Measurements from ENCODE around the gene GHRH. TPM values are rescaled to one million over a fixed set of nuclear protein-coding genes. Genes with fewer than 3 reads are reported as not detected.

GHRH gene
- total RNA-seq, 4 donors from 2014 or later: not detected

GRCh38 chr20:37279820-37280219 lies 18.2 kb upstream of the GHRH start:
- intact Hi-C loops (cut with DNase I): no loop called here
- Histone ChIP-seq H3K4me3 (no peak overlapping the region), H3K27ac (no peak overlapping the region), H3K27me3 (peaks cover 0 to 7% (median 0%) of the 10 kb centered on the region in 4 donors), H3K4me1 (peaks cover 0 to 27% (median 7%) of the 10 kb centered on the region in 3 donors), H3K36me3 (no peaks in the 10 kb centered on the region), H3K9me3 (no peaks in the 10 kb centered on the region)
- 71 to 90% methylated on average over 2 to 4 of the region's 8 CpGs for WGBS, 2 donors
- TF ChIP-seq POLR2A (IDR thresholded peaks at IDR 0.05) (no peak), CTCF (IDR thresholded peaks at IDR 0.05) (no peak)
- no peak for DNase-seq

- H3K4me1 ChIP-seq: peaks cover 0 to 27% (median 7%) of the 10 kb centered on the region in 3 donors
- H3K27me3 ChIP-seq: peaks cover 0 to 7% (median 0%) of the 10 kb centered on the region in 4 donors
- H3K27ac ChIP-seq: no peak overlapping the region
- no peak overlapping the region for H3K4me3 ChIP-seq
- intact Hi-C loops (cut with DNase I): no loop called here
- DNase-seq: no peak
- H3K36me3 ChIP-seq: no peaks in the 10 kb centered on the region
- H3K9me3 ChIP-seq: no peaks in the 10 kb centered on the region
- no peak for TF ChIP-seq POLR2A (IDR thresholded peaks at IDR 0.05)
- no peak for TF ChIP-seq CTCF (IDR thresholded peaks at IDR 0.05)
- WGBS, 2 donors: 47 to 52% methylated on average over 12 of the region's 12 CpGs
These were observed 17.5 kb upstream of the GHRH start for GRCh38 chr20:37278966-37279590.

GRCh38 chr20:37277253-37277593 lies 15.6 kb upstream of the GHRH start:
- TF ChIP-seq CTCF (IDR thresholded peaks at IDR 0.05): no peak
- no peak for TF ChIP-seq POLR2A (IDR thresholded peaks at IDR 0.05)
- peaks cover 0 to 22% (median 7%) of the 10 kb centered on the region in 3 donors for H3K4me1 ChIP-seq
- H3K27me3 ChIP-seq: peaks cover 0 to 7% (median 0%) of the 10 kb centered on the region in 4 donors
- 63 to 69% methylated on average over 2 of the region's 2 CpGs for WGBS, 2 donors
- no peak for DNase-seq
- no peaks in the 10 kb centered on the region for H3K36me3 ChIP-seq
- no peak overlapping the region for H3K4me3 ChIP-seq
- intact Hi-C loops (cut with DNase I): no loop called here
- no peaks in the 10 kb centered on the region for H3K9me3 ChIP-seq
- H3K27ac ChIP-seq: peak overlapping the region in 2 of 4 donors; percentile 48 to 61

- Histone ChIP-seq H3K27me3 (peaks cover 0 to 7% (median 0%) of the 10 kb centered on the region in 4 donors), H3K4me3 (no peak overlapping the region), H3K36me3 (no peaks in the 10 kb centered on the region), H3K27ac (peak overlapping the region in 2 of 4 donors; percentile 48 to 61), H3K4me1 (peaks cover 0 to 22% (median 7%) of the 10 kb centered on the region in 3 donors), H3K9me3 (no peaks in the 10 kb centered on the region)
- TF ChIP-seq POLR2A (IDR thresholded peaks at IDR 0.05) (no peak), CTCF (IDR thresholded peaks at IDR 0.05) (peak in 3 of 6 experiments; percentile 6 to 27 (median 21))
- intact Hi-C loops (cut with DNase I): no loop called here
- 10 to 15% methylated on average over 15 of the region's 15 CpGs for WGBS, 2 donors
- no peak for DNase-seq
These were observed 15.1 kb upstream of the GHRH start for GRCh38 chr20:37276494-37277252.

- Histone ChIP-seq H3K4me1 (peaks cover 4 to 23% (median 7%) of the 10 kb centered on the region in 3 donors), H3K27ac (peak overlapping the region in 1 of 4 donors; percentile 13), H3K27me3 (no peaks in the 10 kb centered on the region), H3K4me3 (no peak overlapping the region), H3K9me3 (no peaks in the 10 kb centered on the region), H3K36me3 (no peaks in the 10 kb centered on the region)
- no peak for DNase-seq
- no peak for TF ChIP-seq CTCF (IDR thresholded peaks at IDR 0.05)
- TF ChIP-seq POLR2A (IDR thresholded peaks at IDR 0.05): no peak
- intact Hi-C loops (cut with DNase I): loop anchor here (5.0 kb wide), 1 partner anchor 262 kb away; no protein-coding TSS in a partner anchor
- 59 to 73% methylated on average over 5 of the region's 5 CpGs for WGBS, 2 donors
These were observed 13.4 kb upstream of the GHRH start for GRCh38 chr20:37274851-37275524.
